Panc1 (cell line): ENCODE results near the gene SLC44A1. TPM values are rescaled to one million over a fixed set of nuclear protein-coding genes. Genes with fewer than 3 reads are reported as not detected.

ENCODE experiments used
- ATAC-seq: fragments of 200-7000 bp; cut with Tn5 transposase; 2 replicates; pipeline ENCODE4 v1.9.1; 2020; ENCODE audit warnings: mild to moderate bottlenecking, moderate library complexity
- BruUV-seq: library from RNA; stranded (reverse); fragments of 400-500 nt; replicated peaks from 2 replicates; lab custom pipeline; 2021; lab: Mats Ljungman, UMichigan
- CTCF ChIA-PET: fragments of 300-600 bp; sonication (Branson Sonifier 250); formaldehyde crosslinking; loops from one replicate; lab custom pipeline; 2022; ENCODE audit warnings: antibody characterized with exemption; lab: Charles Lee
- POLR2A ChIA-PET: fragments of 300-600 bp; sonication (Branson Sonifier 250); formaldehyde crosslinking; loops from one replicate; lab custom pipeline; 2022; ENCODE audit warnings: antibody characterized with exemption; lab: Charles Lee
- DNase-seq: peaks from one replicate; pipeline ENCODE4 v3.0.0-alpha.2; 2010; ENCODE audit warnings: low read depth, low spot score
- H3K27ac ChIP-seq: 2 replicates; pipeline ENCODE4 v1.5.1; 2011; ENCODE audit warnings: mild to moderate bottlenecking, low read length, inconsistent platforms
- H3K27me3 ChIP-seq: fragments of 200-500 bp; sonication (Bioruptor generic); 2 replicates; pipeline ENCODE4 v1.6.0; 2014; ENCODE audit warnings: low read length, inconsistent platforms; ENCODE audit not compliant: control insufficient read depth, insufficient read depth
- H3K36me3 ChIP-seq: fragments of 200-500 bp; sonication (Bioruptor generic); 2 replicates; pipeline ENCODE4 v1.5.1; 2014; ENCODE audit warnings: inconsistent platforms, mild to moderate bottlenecking, low read length, moderate library complexity; ENCODE audit not compliant: control insufficient read depth, insufficient read depth
- H3K4me1 ChIP-seq: 2 replicates; pipeline ENCODE4 v1.5.1; 2011; ENCODE audit warnings: inconsistent platforms, mild to moderate bottlenecking, low read length, moderate library complexity; ENCODE audit not compliant: control insufficient read depth, insufficient read depth
- H3K4me3 ChIP-seq, 2 experiments: 2 replicates each; pipeline ENCODE4 v1.5.1; 2011 to 2012; ENCODE audit warnings: low read depth in 2 of 2, low read length in 2 of 2, mild to moderate bottlenecking in 2 of 2, inconsistent platforms in 1 of 2, moderate library complexity in 1 of 2
- H3K9me3 ChIP-seq: fragments of 200-500 bp; sonication (Bioruptor generic); 2 replicates; pipeline ENCODE4 v1.5.1; 2014; ENCODE audit warnings: low read depth, mild to moderate bottlenecking, inconsistent platforms, low read length, moderate library complexity; ENCODE audit not compliant: control insufficient read depth, insufficient read depth
- POLR2AphosphoS5 ChIP-seq: IDR thresholded peaks from 2 replicates; pipeline ENCODE4 v1.6.1; 2012; ENCODE audit warnings: mild to moderate bottlenecking, low read depth, low read length, moderate library complexity
- SIN3A ChIP-seq: IDR thresholded peaks from 2 replicates; pipeline ENCODE4 v1.6.1; 2012; ENCODE audit warnings: low read depth, mild to moderate bottlenecking, low read length, moderate library complexity, borderline replicate concordance; ENCODE audit not compliant: insufficient read depth
- TCF7L2 ChIP-seq: IDR thresholded peaks from 2 replicates; pipeline ENCODE4 v1.6.1; 2011; ENCODE audit warnings: mild to moderate bottlenecking, low read depth, low read length, inconsistent platforms
- in situ Hi-C: cut with HindIII; loops from 2 replicates; pipeline ENCODE4 v1.10.0; 2016; ENCODE audit warnings: low sequenced_read_pairs, low pct_unique_long_range_greater_than_20kb
- intact Hi-C: fragments of 100-400 bp; cut with micrococcal nuclease; formaldehyde crosslinking; loops from one replicate; pipeline ENCODE4 v1.10.0; 2022; ENCODE audit not compliant: unreplicated experiment
- total RNA-seq: library from RNA; stranded (reverse); gene quantifications from one replicate; pipeline ENCODE4 v1.2.1, GENCODE V29; 2021; ENCODE audit not compliant: unreplicated experiment
- TF ChIP-seq, protein P1 (sequence below), 2 experiments: IDR thresholded peaks; 2 replicates each; pipeline ENCODE4 v1.6.1; 2011 to 2012; ENCODE audit warnings: low read depth in 2 of 2, control low read depth in 1 of 2, low read length in 1 of 2, mild to moderate bottlenecking in 1 of 2, moderate library complexity in 1 of 2; ENCODE audit not compliant: insufficient read depth in 1 of 2
- TF ChIP-seq, protein P2 (sequence below): fragments of 450-650 bp; IDR thresholded peaks from 2 replicates; pipeline ENCODE4 v1.5.1; 2017; ENCODE audit warnings: mild to moderate bottlenecking

Gene SLC44A1
- total RNA-seq, 1 experiment from 2014 or later: 8.7 TPM

DNA sequence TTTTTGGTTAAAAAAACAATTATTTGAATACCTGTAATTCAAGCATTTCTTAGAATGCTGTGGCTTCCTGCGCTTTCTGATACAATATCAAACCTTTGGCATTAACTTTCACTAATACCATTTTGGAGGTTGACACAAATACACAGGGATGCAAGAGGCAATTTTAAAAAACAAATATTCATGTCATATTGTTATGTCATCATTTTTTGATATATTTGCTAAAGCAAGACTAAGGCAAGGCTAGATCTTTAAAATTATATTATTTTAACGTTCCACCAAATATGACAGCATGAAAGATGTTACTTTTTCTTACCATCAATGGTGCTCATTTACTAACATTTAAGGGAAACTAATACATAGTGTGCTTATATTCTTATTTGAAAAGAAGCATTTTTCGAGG is 110.0 kb downstream of the SLC44A1 start:
- no peaks in the 10 kb centered on the region for H3K4me1 ChIP-seq
- no peak overlapping the region for H3K27ac ChIP-seq
- no peak overlapping the region for H3K4me3 ChIP-seq
- CTCF ChIA-PET: no interaction called here
- no peaks in the 10 kb centered on the region for H3K9me3 ChIP-seq
- no peak for TF ChIP-seq TCF7L2
- TF ChIP-seq, protein P1, sequence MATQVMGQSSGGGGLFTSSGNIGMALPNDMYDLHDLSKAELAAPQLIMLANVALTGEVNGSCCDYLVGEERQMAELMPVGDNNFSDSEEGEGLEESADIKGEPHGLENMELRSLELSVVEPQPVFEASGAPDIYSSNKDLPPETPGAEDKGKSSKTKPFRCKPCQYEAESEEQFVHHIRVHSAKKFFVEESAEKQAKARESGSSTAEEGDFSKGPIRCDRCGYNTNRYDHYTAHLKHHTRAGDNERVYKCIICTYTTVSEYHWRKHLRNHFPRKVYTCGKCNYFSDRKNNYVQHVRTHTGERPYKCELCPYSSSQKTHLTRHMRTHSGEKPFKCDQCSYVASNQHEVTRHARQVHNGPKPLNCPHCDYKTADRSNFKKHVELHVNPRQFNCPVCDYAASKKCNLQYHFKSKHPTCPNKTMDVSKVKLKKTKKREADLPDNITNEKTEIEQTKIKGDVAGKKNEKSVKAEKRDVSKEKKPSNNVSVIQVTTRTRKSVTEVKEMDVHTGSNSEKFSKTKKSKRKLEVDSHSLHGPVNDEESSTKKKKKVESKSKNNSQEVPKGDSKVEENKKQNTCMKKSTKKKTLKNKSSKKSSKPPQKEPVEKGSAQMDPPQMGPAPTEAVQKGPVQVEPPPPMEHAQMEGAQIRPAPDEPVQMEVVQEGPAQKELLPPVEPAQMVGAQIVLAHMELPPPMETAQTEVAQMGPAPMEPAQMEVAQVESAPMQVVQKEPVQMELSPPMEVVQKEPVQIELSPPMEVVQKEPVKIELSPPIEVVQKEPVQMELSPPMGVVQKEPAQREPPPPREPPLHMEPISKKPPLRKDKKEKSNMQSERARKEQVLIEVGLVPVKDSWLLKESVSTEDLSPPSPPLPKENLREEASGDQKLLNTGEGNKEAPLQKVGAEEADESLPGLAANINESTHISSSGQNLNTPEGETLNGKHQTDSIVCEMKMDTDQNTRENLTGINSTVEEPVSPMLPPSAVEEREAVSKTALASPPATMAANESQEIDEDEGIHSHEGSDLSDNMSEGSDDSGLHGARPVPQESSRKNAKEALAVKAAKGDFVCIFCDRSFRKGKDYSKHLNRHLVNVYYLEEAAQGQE (IDR thresholded peaks at IDR 0.05; ENCODE audit: insufficient read depth in 1 of 2, low read depth in 2 of 2, low read length in 1 of 2): no peak
- TF ChIP-seq POLR2AphosphoS5: no peak
- TF ChIP-seq, protein P2, sequence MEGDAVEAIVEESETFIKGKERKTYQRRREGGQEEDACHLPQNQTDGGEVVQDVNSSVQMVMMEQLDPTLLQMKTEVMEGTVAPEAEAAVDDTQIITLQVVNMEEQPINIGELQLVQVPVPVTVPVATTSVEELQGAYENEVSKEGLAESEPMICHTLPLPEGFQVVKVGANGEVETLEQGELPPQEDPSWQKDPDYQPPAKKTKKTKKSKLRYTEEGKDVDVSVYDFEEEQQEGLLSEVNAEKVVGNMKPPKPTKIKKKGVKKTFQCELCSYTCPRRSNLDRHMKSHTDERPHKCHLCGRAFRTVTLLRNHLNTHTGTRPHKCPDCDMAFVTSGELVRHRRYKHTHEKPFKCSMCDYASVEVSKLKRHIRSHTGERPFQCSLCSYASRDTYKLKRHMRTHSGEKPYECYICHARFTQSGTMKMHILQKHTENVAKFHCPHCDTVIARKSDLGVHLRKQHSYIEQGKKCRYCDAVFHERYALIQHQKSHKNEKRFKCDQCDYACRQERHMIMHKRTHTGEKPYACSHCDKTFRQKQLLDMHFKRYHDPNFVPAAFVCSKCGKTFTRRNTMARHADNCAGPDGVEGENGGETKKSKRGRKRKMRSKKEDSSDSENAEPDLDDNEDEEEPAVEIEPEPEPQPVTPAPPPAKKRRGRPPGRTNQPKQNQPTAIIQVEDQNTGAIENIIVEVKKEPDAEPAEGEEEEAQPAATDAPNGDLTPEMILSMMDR: no peak
- no peak for TF ChIP-seq SIN3A
- no peaks in the 10 kb centered on the region for H3K27me3 ChIP-seq
- in situ Hi-C loops (no loop called here), intact Hi-C loops (no loop called here)
- POLR2A ChIA-PET: no interaction called here
- no TSS peak for BruUV-seq
- DNase-seq (no peak), ATAC-seq (no peak)
- no peaks in the 10 kb centered on the region for H3K36me3 ChIP-seq

DNA sequence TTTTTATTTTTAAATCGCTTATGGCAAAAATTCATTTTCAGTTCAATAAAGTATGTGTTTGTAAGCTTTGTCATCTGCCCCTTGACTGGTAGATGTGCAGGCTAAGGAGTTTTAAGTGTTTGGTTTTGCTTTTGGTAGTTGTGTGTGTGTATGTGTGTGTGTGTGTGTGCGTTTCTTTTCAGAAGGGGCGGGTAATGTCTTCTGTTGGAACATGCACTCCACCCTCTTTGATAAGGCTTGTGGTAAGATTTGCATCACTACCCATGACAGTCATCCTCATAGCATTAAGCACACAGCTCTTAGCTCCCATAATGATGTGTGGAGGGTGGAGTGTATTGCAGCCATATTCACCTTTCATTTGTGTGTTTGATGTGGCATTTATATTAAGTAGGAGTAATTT is 111.3 kb downstream of the SLC44A1 start:
- TF ChIP-seq, protein P1 (IDR thresholded peaks at IDR 0.05; ENCODE audit: insufficient read depth in 1 of 2, low read depth in 2 of 2, low read length in 1 of 2): no peak
- TF ChIP-seq SIN3A: no peak
- TF ChIP-seq TCF7L2: no peak
- no peak for TF ChIP-seq POLR2AphosphoS5
- TF ChIP-seq, protein P2: no peak
- no TSS peak for BruUV-seq
- Histone ChIP-seq H3K27me3 (no peaks in the 10 kb centered on the region), H3K4me1 (no peaks in the 10 kb centered on the region), H3K27ac (no peak overlapping the region), H3K9me3 (no peaks in the 10 kb centered on the region), H3K4me3 (no peak overlapping the region), H3K36me3 (no peaks in the 10 kb centered on the region)
- CTCF ChIA-PET: no interaction called here
- intact Hi-C loops (no loop called here), in situ Hi-C loops (no loop called here)
- DNase-seq (no peak), ATAC-seq (no peak)
- POLR2A ChIA-PET: no interaction called here
